H9 (cell line): Measurements from ENCODE around the gene TUT7. TPM values are rescaled to one million over a fixed set of nuclear protein-coding genes. Genes with fewer than 3 reads are reported as not detected.
"Not testable (repeated sequence)": the region's sequence is repeated elsewhere in the genome, so short reads cannot be mapped to it uniquely, and the experiment has no call there.

Experiments
- DNase-seq: peaks from one replicate; pipeline ENCODE4 v3.0.0-alpha.2; 2017
- H2AFZ ChIP-seq: one replicate; pipeline ENCODE4 v1.6.1; 2013; ENCODE audit warnings: mild to moderate bottlenecking, low read length, control low read depth, moderate library complexity
- H2AK5ac ChIP-seq: 2 replicates; pipeline ENCODE4 v1.6.1; 2013; ENCODE audit warnings: low read length, control low read depth, mixed read lengths; ENCODE audit not compliant: insufficient read length
- H2BK120ac ChIP-seq: one replicate; pipeline ENCODE4 v1.6.1; 2013; ENCODE audit warnings: low read depth, mild to moderate bottlenecking, low read length, control low read depth, inconsistent platforms; ENCODE audit not compliant: poor library complexity, severe bottlenecking
- H2BK12ac ChIP-seq: 2 replicates; pipeline ENCODE4 v1.6.1; 2013; ENCODE audit warnings: low read length, control low read depth, mixed read lengths, low read depth; ENCODE audit not compliant: insufficient read length
- H2BK15ac ChIP-seq: 2 replicates; pipeline ENCODE4 v1.6.1; 2013; ENCODE audit warnings: low read depth, low read length, control low read depth
- H2BK20ac ChIP-seq: one replicate; pipeline ENCODE4 v1.6.1; 2013; ENCODE audit warnings: low read depth, mild to moderate bottlenecking, low read length, control low read depth, inconsistent platforms; ENCODE audit not compliant: poor library complexity, severe bottlenecking
- H2BK5ac ChIP-seq: 2 replicates; pipeline ENCODE4 v1.6.1; 2013; ENCODE audit warnings: low read length, control low read depth, mixed read lengths; ENCODE audit not compliant: insufficient read length
- H3K14ac ChIP-seq: 2 replicates; pipeline ENCODE4 v1.6.1; 2013; ENCODE audit warnings: low read length, control low read depth; ENCODE audit not compliant: insufficient read depth
- H3K18ac ChIP-seq: 2 replicates; pipeline ENCODE4 v1.6.1; 2013; ENCODE audit warnings: low read depth, mild to moderate bottlenecking, mixed read lengths, low read length, control low read depth; ENCODE audit not compliant: insufficient read length
- H3K23ac ChIP-seq: 2 replicates; pipeline ENCODE4 v1.6.1; 2013; ENCODE audit warnings: low read length, control low read depth, mixed read lengths, low read depth; ENCODE audit not compliant: insufficient read length
- H3K23me2 ChIP-seq: 2 replicates; pipeline ENCODE4 v1.6.1; 2013; ENCODE audit warnings: low read depth, mild to moderate bottlenecking, mixed read lengths, low read length, control low read depth; ENCODE audit not compliant: insufficient read length, poor library complexity, severe bottlenecking
- H3K27ac ChIP-seq: 2 replicates; pipeline ENCODE4 v1.5.1; 2013; ENCODE audit warnings: low read length, control low read depth, mixed read lengths, low read depth; ENCODE audit not compliant: insufficient read length
- H3K27me3 ChIP-seq: 2 replicates; pipeline ENCODE4 v1.6.1; 2013; ENCODE audit warnings: low read length, control low read depth, inconsistent platforms; ENCODE audit not compliant: insufficient read depth
- H3K4ac ChIP-seq: 2 replicates; pipeline ENCODE4 v1.6.1; 2013; ENCODE audit warnings: low read depth, mild to moderate bottlenecking, control low read depth, inconsistent platforms, low read length, moderate library complexity
- H3K4me1 ChIP-seq: 2 replicates; pipeline ENCODE4 v1.6.1; 2013; ENCODE audit warnings: low read length, control low read depth, inconsistent platforms; ENCODE audit not compliant: insufficient read depth
- H3K4me2 ChIP-seq: 2 replicates; pipeline ENCODE4 v1.6.1; 2013; ENCODE audit warnings: low read length, control low read depth, mixed read lengths; ENCODE audit not compliant: insufficient read length, insufficient read depth
- H3K56ac ChIP-seq: 2 replicates; pipeline ENCODE4 v1.6.1; 2013; ENCODE audit warnings: low read depth, mild to moderate bottlenecking, mixed read lengths, low read length, control low read depth; ENCODE audit not compliant: insufficient read length
- H3K79me1 ChIP-seq: 2 replicates; pipeline ENCODE4 v1.6.1; 2013; ENCODE audit warnings: low read depth, mild to moderate bottlenecking, moderate library complexity, low read length, control low read depth, inconsistent platforms; ENCODE audit not compliant: insufficient read depth, poor library complexity, severe bottlenecking
- H3K79me2 ChIP-seq: 2 replicates; pipeline ENCODE4 v1.6.1; 2013; ENCODE audit warnings: low read length, control low read depth, inconsistent platforms; ENCODE audit not compliant: insufficient read depth
- H3K9ac ChIP-seq: 2 replicates; pipeline ENCODE4 v1.6.1; 2013; ENCODE audit warnings: low read length, control low read depth, mixed read lengths; ENCODE audit not compliant: insufficient read length; ENCODE audit errors: extremely low read depth
- H3K9me3 ChIP-seq: one replicate; pipeline ENCODE4 v1.6.1; 2013; ENCODE audit warnings: low read depth, low read length, inconsistent platforms; ENCODE audit not compliant: control insufficient read depth
- H3T11ph ChIP-seq: one replicate; pipeline ENCODE4 v1.6.1; 2013; ENCODE audit warnings: mild to moderate bottlenecking, low read length, control low read depth, inconsistent platforms
- H4K20me1 ChIP-seq: one replicate; pipeline ENCODE4 v1.6.1; 2013; ENCODE audit not compliant: control insufficient read depth, insufficient read length, insufficient read depth
- H4K5ac ChIP-seq: 2 replicates; pipeline ENCODE4 v1.6.1; 2013; ENCODE audit warnings: low read depth, mild to moderate bottlenecking, mixed read lengths, low read length, control low read depth; ENCODE audit not compliant: insufficient read length
- H4K8ac ChIP-seq: replicated peaks from 2 replicates; pipeline ENCODE4 v1.6.1; 2013; ENCODE audit warnings: low read length, control low read depth, mixed read lengths, low read depth; ENCODE audit not compliant: insufficient read length
- H4K91ac ChIP-seq: 2 replicates; pipeline ENCODE4 v1.6.1; 2013; ENCODE audit warnings: low read depth, mild to moderate bottlenecking, moderate library complexity, mixed read lengths, low read length, control low read depth; ENCODE audit not compliant: insufficient read length
- H3K27ac Mint-ChIP-seq, 3 experiments: 2 replicates in 2 of 3; 3 replicates in 1 of 3; pipeline ENCODE4 v1.8.0; 2020 to 2021; ENCODE audit warnings: mixed read lengths in 3 of 3, mild to moderate bottlenecking in 1 of 3, moderate library complexity in 1 of 3
- H3K27me3 Mint-ChIP-seq: 2 replicates; pipeline ENCODE4 v1.8.0; 2021; ENCODE audit warnings: low read depth, mild to moderate bottlenecking, moderate library complexity, mixed read lengths
- H3K36me3 Mint-ChIP-seq, 3 experiments: 2 replicates in 2 of 3; 3 replicates in 1 of 3; pipeline ENCODE4 v1.8.0; 2020 to 2021; ENCODE audit warnings: low read depth in 3 of 3, mixed read lengths in 3 of 3; ENCODE audit not compliant: insufficient read depth in 1 of 3
- H3K4me1 Mint-ChIP-seq, 2 experiments: 2 replicates each; pipeline ENCODE4 v1.8.0; 2020; ENCODE audit warnings: mixed read lengths in 2 of 2
- H3K4me3 Mint-ChIP-seq, 2 experiments: 2 replicates in 1 of 2; 3 replicates in 1 of 2; pipeline ENCODE4 v1.8.0; 2020 to 2021; ENCODE audit warnings: mild to moderate bottlenecking in 2 of 2, mixed read lengths in 2 of 2, moderate library complexity in 1 of 2
- H3K9me3 Mint-ChIP-seq, 2 experiments: 2 replicates in 1 of 2; 3 replicates in 1 of 2; pipeline ENCODE4 v1.8.0; 2020; ENCODE audit warnings: mild to moderate bottlenecking in 2 of 2, mixed read lengths in 2 of 2, moderate library complexity in 1 of 2
- WGBS: extraction: QIAGEN DNeasy Blood & Tissue Kit; methylation state at CpG from one replicate; pipeline ENCODE4 v1.1.7; 2013; ENCODE audit warnings: missing lambda C conversion rate, low lambda C conversion rate, mixed read lengths; ENCODE audit not compliant: insufficient read length; ENCODE audit errors: extremely low coverage; 5-methylcytosine and 5-hydroxymethylcytosine counted together
- total RNA-seq: library from RNA; stranded (reverse); gene quantifications from 2 replicates; pipeline ENCODE4 v1.2.1, GENCODE V29; 2021
- TF ChIP-seq, protein P1 (sequence below): fragments of 200-600 bp; sonication (generic); conservative IDR thresholded peaks from 3 replicates; pipeline ENCODE4 v1.8.0; 2021; ENCODE audit warnings: antibody characterized with exemption, mild to moderate bottlenecking

The TUT7 gene
- total RNA-seq, 1 experiment from 2014 or later, result 23.1 TPM

- no peak overlapping the region for H2BK120ac ChIP-seq
- no peaks in the 10 kb centered on the region for H3K79me1 ChIP-seq
- H3K9me3 ChIP-seq, result no peaks in the 10 kb centered on the region
- no peak overlapping the region for H3K4ac ChIP-seq
- WGBS, result no CpG with 5 or more reads among the region's 2 CpGs
- H2BK12ac ChIP-seq, result no peak overlapping the region
- H3K27ac ChIP-seq, result no peak overlapping the region
- peaks cover 40 to 76% (median 59%) of the 10 kb centered on the region in 3 experiments for H3K36me3 Mint-ChIP-seq
- H2BK5ac ChIP-seq, result no peak overlapping the region
- no peak overlapping the region for H3K27ac Mint-ChIP-seq
- H3K4me1 Mint-ChIP-seq, result no peaks in the 10 kb centered on the region
- no peaks in the 10 kb centered on the region for H3K27me3 Mint-ChIP-seq
- no peak overlapping the region for H2AFZ ChIP-seq
- no peak overlapping the region for H3K4me2 ChIP-seq
- H4K5ac ChIP-seq, result no peak overlapping the region
- H2BK15ac ChIP-seq, result no peak overlapping the region
- H4K8ac ChIP-seq, result no peak overlapping the region
- no peak overlapping the region for H3K14ac ChIP-seq
- no peaks in the 10 kb centered on the region for H3K23me2 ChIP-seq
- no peaks in the 10 kb centered on the region for H4K20me1 ChIP-seq
- no peak overlapping the region for H2AK5ac ChIP-seq
- TF ChIP-seq, protein P1, sequence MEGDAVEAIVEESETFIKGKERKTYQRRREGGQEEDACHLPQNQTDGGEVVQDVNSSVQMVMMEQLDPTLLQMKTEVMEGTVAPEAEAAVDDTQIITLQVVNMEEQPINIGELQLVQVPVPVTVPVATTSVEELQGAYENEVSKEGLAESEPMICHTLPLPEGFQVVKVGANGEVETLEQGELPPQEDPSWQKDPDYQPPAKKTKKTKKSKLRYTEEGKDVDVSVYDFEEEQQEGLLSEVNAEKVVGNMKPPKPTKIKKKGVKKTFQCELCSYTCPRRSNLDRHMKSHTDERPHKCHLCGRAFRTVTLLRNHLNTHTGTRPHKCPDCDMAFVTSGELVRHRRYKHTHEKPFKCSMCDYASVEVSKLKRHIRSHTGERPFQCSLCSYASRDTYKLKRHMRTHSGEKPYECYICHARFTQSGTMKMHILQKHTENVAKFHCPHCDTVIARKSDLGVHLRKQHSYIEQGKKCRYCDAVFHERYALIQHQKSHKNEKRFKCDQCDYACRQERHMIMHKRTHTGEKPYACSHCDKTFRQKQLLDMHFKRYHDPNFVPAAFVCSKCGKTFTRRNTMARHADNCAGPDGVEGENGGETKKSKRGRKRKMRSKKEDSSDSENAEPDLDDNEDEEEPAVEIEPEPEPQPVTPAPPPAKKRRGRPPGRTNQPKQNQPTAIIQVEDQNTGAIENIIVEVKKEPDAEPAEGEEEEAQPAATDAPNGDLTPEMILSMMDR, result no peak
- H3K4me1 ChIP-seq, result no peaks in the 10 kb centered on the region
- H2BK20ac ChIP-seq, result no peak overlapping the region
- H3K9me3 Mint-ChIP-seq, result peaks cover 9 to 10% of the 10 kb centered on the region in 2 experiments
- no peak for DNase-seq
- H4K91ac ChIP-seq, result no peak overlapping the region
- H3K56ac ChIP-seq, result no peak overlapping the region
- no peak overlapping the region for H3K4me3 Mint-ChIP-seq
- no peak overlapping the region for H3T11ph ChIP-seq
- H3K27me3 ChIP-seq, result no peaks in the 10 kb centered on the region
- no peak overlapping the region for H3K9ac ChIP-seq
- H3K18ac ChIP-seq, result no peak overlapping the region
- no peaks in the 10 kb centered on the region for H3K79me2 ChIP-seq
- H3K23ac ChIP-seq, result no peak overlapping the region
Measured at GRCh38 chr9:86315078-86315477, 39.1 kb downstream of the TUT7 start.

- H4K91ac ChIP-seq, H3K23ac ChIP-seq, H2BK20ac ChIP-seq, H3K4me1 Mint-ChIP-seq, H3K14ac ChIP-seq, H4K8ac ChIP-seq, H4K5ac ChIP-seq, H3K27ac Mint-ChIP-seq, H3K27me3 ChIP-seq, H2AK5ac ChIP-seq, H2AFZ ChIP-seq, H3K23me2 ChIP-seq, H3K4me3 Mint-ChIP-seq, H3T11ph ChIP-seq, H4K20me1 ChIP-seq, DNase-seq, H3K18ac ChIP-seq, H3K79me1 ChIP-seq, H3K56ac ChIP-seq, H3K4me2 ChIP-seq, H3K4ac ChIP-seq, H3K79me2 ChIP-seq, H3K9ac ChIP-seq, H2BK120ac ChIP-seq, H2BK12ac ChIP-seq, H2BK15ac ChIP-seq, H3K9me3 ChIP-seq, H3K9me3 Mint-ChIP-seq, H3K27ac ChIP-seq, H3K4me1 ChIP-seq, H2BK5ac ChIP-seq, H3K27me3 Mint-ChIP-seq: not testable (repeated sequence)
- no CpG with 5 or more reads among the region's 2 CpGs for WGBS
- peaks cover 52 to 78% (median 68%) of the 10 kb centered on the region in 3 experiments for H3K36me3 Mint-ChIP-seq
Measured at GRCh38 chr9:86312959-86313358, 41.3 kb downstream of the TUT7 start.
